GM12891 (cell line): ENCODE results near the gene NUMA1.

ENCODE experiments used
- DNase-seq: peaks from one replicate; pipeline ENCODE4 v3.0.0; 2011; ENCODE audit warnings: low spot score; ENCODE audit not compliant: insufficient read length
- FAIRE-seq: peaks from 2 replicates; lab custom pipeline; 2011; peaks lifted over from hg19 to GRCh38; lab: Jason Lieb, UNC
- PAX5 ChIP-seq: IDR thresholded peaks from 2 replicates; pipeline ENCODE4 v1.6.1; 2011; ENCODE audit warnings: low read length, moderate library complexity, mild to moderate bottlenecking; ENCODE audit not compliant: insufficient read depth, severe bottlenecking
- POLR2A ChIP-seq: IDR thresholded peaks from 2 replicates; pipeline ENCODE4 v1.6.1; 2011; ENCODE audit warnings: low read depth, low read length, control low read depth
- POLR2AphosphoS5 ChIP-seq: IDR thresholded peaks from 2 replicates; pipeline ENCODE4 v1.6.1; 2011; ENCODE audit warnings: low read depth, low read length, control low read depth
- POU2F2 ChIP-seq: IDR thresholded peaks from 2 replicates; pipeline ENCODE4 v1.6.1; 2011; ENCODE audit warnings: low read depth, mild to moderate bottlenecking, control low read depth, low read length, moderate library complexity
- SPI1 ChIP-seq: IDR thresholded peaks from 2 replicates; pipeline ENCODE4 v1.6.1; 2011; ENCODE audit warnings: low read depth, low read length, control low read depth
- TAF1 ChIP-seq: IDR thresholded peaks from 2 replicates; pipeline ENCODE4 v1.6.1; 2011; ENCODE audit warnings: low read depth, low read length, control low read depth

The NUMA1 gene

DNA sequence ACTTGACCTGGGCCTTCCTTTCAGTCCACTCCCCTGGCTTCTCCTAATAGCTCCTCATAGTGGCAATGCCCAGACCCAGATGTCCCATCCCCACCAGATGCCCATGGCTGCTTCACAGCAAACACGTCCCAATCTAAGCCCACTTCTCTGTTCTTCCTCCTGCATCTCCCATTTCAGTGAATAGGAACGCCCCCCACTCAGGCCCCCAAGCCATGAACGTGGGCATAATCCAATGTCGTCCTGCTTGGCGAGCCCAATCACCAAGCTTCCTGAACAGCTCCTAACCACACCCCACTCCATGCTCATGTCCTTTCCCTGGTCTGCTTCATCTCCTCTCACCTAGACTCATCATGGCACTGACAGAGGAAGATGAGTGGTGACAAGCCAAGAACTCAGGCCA lies 72.8 kb downstream of the NUMA1 start:
- no peak for DNase-seq
- no peak for FAIRE-seq
- no peak for TF ChIP-seq POLR2A
- no peak for TF ChIP-seq POLR2AphosphoS5
- TF ChIP-seq SPI1 = no peak
- no peak for TF ChIP-seq TAF1
- TF ChIP-seq POU2F2 = no peak
- TF ChIP-seq PAX5 = no peak

DNA sequence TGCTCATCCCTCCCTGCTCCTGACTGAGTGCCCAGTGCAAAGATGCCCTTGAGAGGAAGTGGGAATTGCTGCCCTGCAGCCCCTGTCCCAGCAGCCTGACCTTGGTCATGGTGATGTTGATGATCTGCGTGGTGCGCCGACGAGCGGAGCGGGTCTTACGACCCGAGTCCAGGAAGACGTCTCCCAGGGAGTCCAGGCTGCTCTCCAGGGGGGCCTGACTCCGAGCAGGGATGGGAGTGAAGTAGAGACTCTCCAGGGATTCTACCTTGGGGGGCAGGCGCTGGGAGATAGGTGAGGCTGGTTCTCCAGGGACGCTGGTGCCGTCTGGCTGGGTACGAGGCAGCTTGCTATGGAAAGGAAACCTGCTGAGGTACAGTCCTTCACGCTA lies 73.3 kb downstream of the NUMA1 start:
- FAIRE-seq (no peak), DNase-seq (no peak)
- TF ChIP-seq POLR2AphosphoS5 = no peak
- TF ChIP-seq PAX5 = no peak
- TF ChIP-seq TAF1 = no peak
- no peak for TF ChIP-seq POU2F2
- no peak; the same call in 1 of the 2 replicates for TF ChIP-seq POLR2A
- no peak for TF ChIP-seq SPI1

DNA sequence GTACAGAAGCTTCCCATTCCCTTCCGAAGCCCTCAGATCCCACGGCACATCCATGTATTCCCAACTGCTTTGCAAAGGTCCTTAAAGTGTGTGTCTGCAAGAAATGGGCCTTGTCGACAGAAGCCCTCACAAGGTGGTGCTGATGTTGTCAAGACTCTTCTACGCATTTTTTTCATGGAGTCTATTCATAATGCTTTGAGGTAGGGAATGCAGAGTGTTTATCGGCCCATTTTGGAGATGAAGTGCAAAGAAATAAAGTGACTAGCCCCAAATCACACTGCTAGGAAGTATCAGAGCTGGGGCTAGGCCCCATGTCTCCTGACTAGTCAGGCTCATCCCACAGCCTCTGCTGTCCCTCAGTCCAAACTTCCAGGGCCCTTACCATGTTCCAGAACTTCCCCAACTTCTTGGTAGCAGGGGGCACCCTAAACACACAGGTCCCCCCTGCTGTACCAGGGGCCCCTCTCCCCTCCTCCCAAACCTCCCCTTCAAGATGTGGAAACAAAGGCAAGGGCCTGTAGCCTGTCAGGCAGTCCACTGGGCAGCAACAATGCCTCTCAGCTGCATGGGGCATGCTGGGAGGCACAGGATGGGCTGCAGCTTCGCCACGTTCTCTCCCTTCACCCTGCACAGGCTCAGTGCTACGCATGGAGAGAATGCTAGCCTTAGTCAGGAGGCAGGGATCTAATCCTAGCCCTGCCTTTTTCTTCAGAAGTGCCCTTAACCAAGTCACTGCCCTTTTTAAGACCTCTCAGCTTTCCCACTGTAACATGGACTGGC lies 73.8 kb downstream of the NUMA1 start:
- no peak for FAIRE-seq
- DNase-seq = no peak
- TF ChIP-seq POLR2A (0 out of 2 replicates have a peak, but pooled peaks have one; percentile 35), POU2F2 (no peak)

DNA sequence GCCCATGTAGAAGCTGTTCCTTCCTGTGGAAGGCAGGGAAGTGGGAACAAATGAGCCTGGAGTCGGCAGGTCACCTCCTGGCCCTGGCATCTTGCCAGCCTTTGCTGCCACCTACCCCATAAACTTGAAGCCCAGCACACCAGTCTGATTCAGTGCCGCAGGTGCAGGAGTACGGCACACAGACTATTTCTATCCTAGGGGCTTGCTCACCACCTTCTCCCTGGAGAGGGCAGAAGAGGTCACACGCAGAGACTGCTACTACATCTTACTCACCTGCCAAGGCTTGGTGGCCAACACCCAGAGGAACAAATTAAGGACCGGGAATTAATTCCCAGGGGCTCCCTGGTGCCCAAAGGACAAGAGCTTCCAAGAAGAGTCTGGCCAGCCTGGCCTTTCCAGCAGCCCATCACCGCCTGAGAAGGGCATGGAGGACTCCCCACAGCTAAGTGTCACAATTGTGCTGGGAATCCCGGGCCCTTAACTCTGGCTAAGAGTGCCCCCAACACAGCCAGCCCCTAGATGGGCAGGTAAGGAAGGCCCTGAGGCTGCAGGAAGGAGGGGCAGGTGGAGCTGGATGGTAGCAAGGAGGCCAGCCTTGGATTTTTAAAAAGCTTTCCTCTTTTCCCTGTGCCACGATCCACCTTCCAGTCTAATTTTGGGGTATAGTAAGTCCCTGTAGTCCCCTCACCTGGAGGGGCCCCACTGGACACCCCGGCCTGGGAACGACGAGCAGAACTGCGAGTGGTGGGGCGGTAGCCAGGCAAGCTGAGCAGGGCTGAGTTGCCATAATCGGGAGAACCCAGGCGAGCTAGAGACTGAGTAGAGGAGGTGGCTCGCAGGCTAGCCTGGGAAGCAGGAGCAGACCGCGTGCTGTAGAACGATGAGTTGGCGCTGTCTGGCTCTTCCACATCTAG lies 74.7 kb downstream of the NUMA1 start:
- DNase-seq = no peak
- no peak for TF ChIP-seq SPI1
- TF ChIP-seq POU2F2 = 0 out of 2 replicates have a peak, but pooled peaks have one; percentile 10
- TF ChIP-seq PAX5 = no peak
- TF ChIP-seq POLR2AphosphoS5 = peak; percentile 5; the same call in 1 of the 2 replicates
- FAIRE-seq = no peak

DNA sequence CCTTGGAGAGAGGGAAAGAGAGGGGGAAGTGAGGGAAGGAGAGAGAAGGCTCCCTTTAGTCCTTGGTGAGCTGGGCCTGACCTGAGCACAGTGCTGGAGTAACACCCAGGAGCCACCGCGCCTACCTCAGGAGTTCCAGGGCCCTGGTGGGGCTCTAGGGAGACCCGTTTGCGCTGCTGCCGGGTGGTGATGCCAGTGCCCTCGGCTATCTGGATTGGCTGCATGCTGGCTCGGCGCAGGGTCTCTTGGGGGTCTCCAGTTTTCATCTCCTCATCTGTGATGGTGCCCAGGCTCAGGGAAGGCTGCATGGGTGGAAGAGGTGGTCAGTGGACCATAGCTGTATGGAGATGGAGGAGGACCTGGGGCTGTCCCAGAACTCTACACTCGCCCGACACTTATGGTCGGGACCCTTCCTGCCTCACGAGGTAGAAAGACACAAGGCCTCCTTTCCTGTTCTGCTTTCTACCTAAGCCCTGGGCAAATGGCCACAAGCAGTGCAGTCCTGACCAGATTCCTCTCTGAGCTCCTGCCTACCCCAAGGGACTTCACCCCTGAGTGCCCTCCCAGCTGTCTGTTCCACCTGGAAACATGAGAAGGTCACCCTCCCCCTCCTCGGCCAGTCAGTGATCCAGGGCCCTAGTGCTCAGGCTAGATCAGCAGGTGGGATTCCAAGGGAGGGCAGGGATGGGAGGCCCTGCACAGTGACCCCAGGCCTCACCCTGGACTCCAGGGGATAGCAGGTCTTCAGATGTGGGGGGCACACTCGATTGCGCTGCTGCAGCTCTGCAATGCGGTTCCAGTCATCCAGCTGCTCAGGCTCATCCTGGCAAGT lies 75.6 kb downstream of the NUMA1 start:
- TF ChIP-seq POLR2A = peak; percentile 11; the same call in 1 of the 2 replicates
- no peak for TF ChIP-seq PAX5
- FAIRE-seq = no peak
- no peak for DNase-seq

DNA sequence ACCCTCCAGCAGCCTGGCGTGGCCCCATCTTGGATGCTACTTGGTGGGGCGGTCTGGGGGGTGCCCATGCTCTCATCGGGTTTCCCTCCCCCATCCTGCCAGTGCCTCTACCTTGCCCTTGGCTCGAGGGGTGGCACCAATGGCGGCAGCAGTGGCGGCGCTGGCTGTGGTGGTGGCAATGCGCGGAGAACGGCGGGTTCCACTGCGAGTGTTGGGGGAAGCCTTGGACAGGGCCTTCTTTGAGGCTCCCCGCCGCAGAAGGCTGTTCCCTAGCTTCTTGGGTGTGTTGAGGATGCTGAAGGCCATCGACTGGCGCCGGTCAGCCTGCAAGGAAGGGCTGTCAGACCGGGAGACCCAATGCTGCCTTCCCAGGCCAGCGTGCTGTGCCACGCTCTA lies 76.6 kb downstream of the NUMA1 start:
- TF ChIP-seq TAF1 (no peak), POU2F2 (no peak), PAX5 (no peak), SPI1 (no peak), POLR2A (no peak), POLR2AphosphoS5 (no peak)
- DNase-seq = no peak
- no peak for FAIRE-seq

DNA sequence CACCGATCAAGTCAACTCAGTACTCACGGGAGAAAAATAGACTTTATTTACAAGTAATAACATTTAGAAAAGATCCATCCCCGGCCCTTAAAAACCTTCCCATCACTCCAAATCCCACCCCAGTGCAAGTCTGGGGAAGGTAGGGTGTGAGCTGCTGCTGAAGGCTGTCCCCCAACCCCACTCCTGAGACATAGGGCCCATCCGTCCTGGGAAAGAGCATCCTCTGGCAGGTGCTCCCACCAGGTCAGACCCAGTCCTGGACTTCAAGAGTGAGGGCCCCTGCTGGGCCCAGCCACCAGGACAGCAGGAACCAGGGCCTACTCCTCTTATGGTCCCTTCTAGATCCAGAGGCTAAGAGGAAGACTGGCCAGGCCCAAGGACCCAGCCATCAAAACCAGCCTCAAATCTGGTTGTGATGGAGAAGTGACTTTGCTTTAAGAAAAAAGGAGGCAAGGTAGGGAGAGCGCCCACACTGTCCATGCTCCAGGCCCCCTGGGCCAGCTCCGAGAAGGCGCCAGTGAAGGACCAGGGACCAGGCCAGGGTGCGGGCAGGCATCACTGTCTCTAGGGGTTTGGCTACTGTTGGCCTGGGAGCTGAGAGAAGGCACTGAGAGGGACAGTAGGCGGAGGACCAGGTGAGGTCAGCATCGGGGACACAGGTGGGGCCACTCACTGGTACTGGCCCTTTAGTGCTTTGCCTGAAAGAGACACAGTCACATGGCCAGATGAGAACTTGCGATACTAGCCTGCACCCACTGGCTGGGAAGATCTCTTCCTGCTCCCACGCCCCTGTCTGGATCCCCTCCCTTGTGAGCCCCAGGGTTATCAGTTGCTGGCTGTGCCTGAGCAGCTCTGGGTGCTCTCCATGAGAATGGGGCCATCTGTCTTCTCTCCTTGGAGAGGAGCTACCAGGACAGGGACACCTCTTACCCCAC lies 77.2 kb downstream of the NUMA1 start:
- FAIRE-seq (no peak), DNase-seq (no peak)
- TF ChIP-seq POLR2AphosphoS5 = no peak
- TF ChIP-seq POLR2A = 0 out of 2 replicates have a peak, but pooled peaks have one; percentile 20

DNA sequence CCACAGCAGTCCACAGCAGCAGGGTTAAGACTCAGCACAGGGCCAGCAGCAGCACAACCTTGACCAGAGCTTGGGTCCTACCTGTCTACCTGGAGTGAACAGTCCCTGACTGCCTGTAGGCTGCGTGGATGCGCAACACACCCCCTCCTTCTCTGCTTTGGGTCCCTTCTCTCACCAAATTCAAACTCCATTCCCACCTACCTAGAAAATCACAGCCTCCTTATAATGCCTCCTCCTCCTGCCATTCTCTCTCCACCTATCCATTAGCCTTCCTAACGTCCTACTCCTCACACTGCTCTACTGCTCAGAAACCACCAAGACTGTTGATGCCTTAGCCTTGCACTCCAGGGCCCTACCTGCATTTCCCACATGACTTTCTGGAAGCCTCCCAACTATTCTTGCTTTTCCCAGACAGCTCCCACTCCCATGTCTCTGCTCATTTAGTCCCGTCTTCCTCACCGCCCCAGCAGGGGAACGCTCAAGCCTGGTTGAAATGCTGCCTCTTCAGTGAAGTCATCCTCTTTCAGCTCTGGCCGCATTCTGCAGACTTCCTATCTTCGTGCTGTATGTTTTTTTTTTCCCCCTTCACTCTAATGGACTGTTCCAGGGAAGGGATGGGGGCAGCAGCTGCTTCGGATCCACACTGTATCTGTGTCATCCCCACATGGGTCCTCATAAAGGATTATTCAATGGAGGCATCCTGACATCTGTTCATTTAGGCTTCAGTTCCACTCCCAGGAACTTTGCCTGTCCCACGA lies 78.3 kb downstream of the NUMA1 start:
- no peak for DNase-seq
- no peak for FAIRE-seq
- TF ChIP-seq POLR2A = no peak; the same call in 1 of the 2 replicates

DNA sequence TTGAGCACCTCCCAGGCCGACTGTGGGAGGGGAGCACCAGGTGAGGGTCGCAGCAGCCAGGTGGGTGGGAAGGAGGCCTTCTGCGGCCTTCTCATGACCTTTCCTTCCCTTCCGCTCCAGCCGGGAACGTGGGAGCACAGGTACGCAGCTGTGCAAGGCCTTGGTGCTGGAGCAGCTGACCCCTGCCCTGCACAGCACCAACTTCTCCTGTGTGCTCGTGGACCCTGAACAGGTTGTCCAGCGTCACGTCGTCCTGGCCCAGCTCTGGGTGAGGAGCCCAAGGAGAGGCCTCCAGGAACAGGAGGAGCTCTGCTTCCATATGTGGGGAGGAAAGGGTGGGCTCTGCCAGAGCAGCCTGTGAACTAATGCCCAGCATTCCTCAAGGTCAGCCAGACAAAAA lies 79.1 kb downstream of the NUMA1 start:
- FAIRE-seq (no peak), DNase-seq (no peak)
- TF ChIP-seq POLR2A (peak; percentile 12; the same call in 1 of the 2 replicates), POLR2AphosphoS5 (no peak; the same call in 1 of the 2 replicates), POU2F2 (no peak), SPI1 (no peak), PAX5 (no peak), TAF1 (no peak)
